Stimulated activated CD4-positive, alpha-beta T cell treated with anti-CD3 and anti-CD28 coated beads, Interleukin-1b, Interleukin-23, amount 100 ng/mL, for 1 hour (primary cell): ENCODE results near the gene CCDC183.
"Not testable (repeated sequence)": the region's sequence is repeated elsewhere in the genome, so short reads cannot be mapped to it uniquely, and the experiment has no call there.

Experiments
- DNase-seq, 2 donors: peaks; one replicate each; pipeline ENCODE4 v3.0.0-alpha.2; 2020; ENCODE audit warnings: low read depth in 2 of 2

CCDC183 gene

GRCh38 chr9:136796238-136796774 lies at the start of gene CCDC183:
Gene CCDC183, plus strand, starts transcription at chr9:136796338. Its CDS starts 60 bp downstream, at chr9:136796398.
- no peak for DNase-seq

GRCh38 chr9:136746621-136747020 lies 49.5 kb upstream of the CCDC183 start:
- no peak for DNase-seq

- no peak for DNase-seq
These were observed 48.7 kb upstream of the CCDC183 start for GRCh38 chr9:136747161-136748060.

DNA sequence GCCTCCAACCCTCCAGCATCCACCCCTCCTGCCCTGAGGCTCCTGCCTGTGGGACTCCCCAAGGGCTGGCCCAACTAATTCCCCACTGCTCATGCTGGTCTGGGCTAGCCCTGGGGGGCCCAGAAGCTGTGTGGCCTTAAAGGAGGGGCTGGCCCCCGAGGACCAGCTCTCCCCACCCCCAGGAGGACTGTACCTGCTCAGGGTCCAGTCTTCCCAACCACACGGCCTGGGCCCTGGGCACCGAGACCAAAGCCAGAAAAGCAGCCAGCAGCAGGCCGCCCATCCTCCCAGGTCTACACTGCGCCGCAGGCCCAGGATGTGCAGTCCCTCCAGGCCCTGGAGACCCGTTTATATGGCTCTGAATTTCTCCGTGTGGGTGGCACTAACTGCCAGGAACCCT lies 47.9 kb upstream of the CCDC183 start, which contains the start of gene LCN6:
LCN6 (minus strand) TSS at position 325 of the 400 bp plus-strand sequence; CDS start at position 283, 42 bp downstream.
- DNase-seq = no peak

- DNase-seq = no peak
These were observed 47.2 kb upstream of the CCDC183 start for GRCh38 chr9:136748666-136749611.

DNA sequence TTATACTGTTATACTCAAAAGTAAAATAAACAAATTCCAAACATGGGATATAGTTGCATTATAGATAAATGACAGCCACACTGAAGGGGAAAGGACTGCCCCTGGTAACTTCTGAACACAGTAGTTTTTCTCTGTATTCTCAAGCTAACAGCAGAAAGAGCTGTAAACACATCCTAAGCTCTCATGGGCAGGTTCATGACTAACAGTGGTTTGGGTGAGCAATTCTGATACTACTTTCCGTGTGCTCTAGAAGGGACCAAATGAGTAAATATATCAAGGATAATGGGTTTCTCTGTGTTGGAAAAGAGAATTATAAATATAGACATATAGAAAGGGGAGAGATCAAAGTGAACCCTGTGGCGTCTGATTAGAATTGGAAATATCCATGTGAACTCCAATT lies 45.6 kb upstream of the CCDC183 start:
- no peak for DNase-seq

GRCh38 chr9:136751244-136751643 lies 44.9 kb upstream of the CCDC183 start:
- DNase-seq = no peak

- DNase-seq = no peak
These were observed 44.3 kb upstream of the CCDC183 start for GRCh38 chr9:136751814-136752213.

DNA sequence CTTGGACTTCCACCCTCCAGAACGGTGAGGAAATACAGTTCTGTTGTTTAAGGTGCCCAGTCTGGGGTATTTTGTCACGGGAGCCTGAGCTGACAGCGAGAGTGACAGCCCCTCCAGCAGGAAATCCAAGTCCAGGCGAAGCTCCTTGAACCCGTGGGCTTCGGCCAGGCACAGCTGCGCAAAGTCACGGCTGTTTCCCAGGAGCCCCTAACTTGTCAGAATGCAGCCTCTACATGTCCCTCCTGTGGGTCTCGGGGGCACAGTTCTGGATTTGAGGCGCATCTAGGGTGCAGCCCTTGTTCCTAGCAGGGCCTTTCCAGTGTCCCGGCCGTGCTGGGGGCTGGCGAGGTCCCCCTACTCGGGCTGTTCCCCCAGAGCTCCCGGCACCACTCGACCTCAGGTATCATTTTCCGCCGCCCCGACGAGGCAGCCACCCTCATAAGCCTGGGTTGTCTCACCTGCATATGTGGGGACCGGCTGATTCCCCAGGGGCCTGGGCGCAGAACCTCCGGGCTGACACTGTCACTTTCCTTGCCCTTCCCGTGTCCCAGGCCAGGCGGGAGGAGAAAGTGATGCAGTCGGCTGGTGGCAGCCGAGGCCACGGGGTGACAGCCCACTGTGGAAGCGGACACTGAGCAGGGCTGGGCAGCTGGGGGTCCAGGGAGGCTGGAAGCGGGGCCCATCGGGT lies 42.6 kb upstream of the CCDC183 start:
- no peak for DNase-seq

DNA sequence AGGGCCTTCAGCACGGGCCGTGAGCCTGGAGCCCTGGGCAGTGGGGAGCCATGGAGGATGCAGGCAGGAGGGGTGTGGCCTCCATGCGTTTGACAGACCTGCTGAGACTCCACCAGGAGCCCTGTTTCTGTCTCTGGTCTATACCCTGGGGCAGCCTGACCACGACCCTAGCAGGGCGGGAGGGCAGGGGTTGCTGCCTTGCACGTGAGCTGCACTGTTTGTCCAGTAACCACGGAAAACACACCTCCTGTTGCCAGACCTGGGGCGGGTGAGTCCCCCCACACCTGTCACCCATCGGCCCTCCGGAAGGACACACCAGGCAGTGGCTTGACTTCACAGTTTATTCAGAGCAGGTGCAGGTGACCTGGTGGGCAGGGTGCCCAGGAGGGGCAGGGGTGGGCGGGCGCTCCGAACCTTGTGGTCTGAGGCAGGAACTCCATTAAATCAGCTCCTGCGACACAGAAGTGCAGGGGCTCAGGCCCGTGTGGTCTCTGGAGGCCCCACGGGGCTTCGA lies 42.0 kb upstream of the CCDC183 start:
- DNase-seq = no peak

DNA sequence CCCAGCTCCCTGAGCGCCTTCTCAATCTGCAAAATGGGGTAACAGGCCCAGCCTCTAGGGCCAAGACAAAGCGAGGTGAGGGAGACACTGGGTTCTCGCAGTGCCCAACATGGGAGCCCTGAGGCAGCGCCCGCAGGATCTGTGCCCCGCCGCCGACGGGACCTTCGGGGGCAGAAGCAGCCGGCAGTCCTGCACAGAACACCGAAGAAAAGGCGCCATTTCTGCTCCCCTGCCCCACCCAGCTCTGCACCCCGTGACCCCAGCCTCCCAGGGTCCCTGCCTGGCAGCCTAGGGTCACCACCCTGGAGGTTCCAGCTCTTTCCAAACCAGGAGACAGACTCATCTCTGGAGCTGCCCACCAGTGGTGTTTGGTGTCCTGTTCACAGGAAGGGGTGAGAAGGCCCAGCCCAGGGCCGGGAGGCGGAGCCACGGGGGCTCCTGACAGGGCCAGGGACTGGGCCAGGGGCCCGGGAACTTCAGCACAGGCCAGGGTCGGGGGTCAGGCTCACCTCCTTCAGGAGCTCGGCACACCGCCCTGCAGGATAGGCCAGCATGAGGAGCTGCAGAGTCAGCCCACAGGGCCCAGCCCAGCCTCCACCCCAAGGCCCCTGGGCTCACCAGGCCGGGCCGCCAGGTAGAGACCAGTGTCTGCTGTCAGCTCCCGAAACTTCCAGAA lies 41.4 kb upstream of the CCDC183 start:
- no peak for DNase-seq

GRCh38 chr9:136755302-136756133 lies 40.6 kb upstream of the CCDC183 start:
- DNase-seq = not testable (repeated sequence)

DNA sequence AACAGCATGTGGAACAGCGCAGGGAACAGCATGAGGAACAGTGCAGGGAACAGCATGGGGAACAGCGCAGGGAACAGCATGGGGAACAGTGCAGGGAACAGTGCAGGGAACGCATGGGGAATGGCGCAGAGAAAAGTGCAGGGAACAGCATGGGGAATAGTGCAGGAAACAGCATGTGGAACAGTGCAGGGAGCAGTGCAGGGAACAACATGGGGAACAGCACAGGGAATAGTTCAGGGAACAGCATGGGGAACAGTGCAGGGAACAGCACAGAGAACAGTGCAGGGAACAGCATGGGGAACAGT lies 40.1 kb upstream of the CCDC183 start:
- DNase-seq = no peak

- no peak for DNase-seq
These were observed 39.3 kb upstream of the CCDC183 start for GRCh38 chr9:136756836-136757235.

- no peak for DNase-seq
These were observed 38.8 kb upstream of the CCDC183 start for GRCh38 chr9:136757328-136757727.

DNA sequence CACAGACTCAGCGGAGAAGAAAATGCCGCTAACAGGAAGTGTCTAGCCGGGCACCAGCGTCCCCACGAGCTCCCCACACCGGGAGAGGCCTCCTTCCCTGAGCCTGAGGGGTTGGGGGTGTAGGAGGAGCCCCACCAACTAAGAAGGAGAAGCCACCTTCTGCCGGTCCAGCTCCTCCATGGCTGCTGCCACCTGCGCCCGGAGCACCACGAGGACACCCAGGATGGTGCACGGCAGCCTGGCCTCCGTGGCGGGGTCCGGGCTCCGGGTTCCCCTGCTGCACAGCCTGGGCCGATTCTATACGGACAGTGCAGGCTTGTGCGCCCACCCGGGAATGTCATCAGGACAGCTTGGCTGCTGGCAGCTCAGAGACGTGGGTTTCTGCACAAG lies 38.4 kb upstream of the CCDC183 start:
- no peak for DNase-seq

GRCh38 chr9:136759001-136759400 lies 37.1 kb upstream of the CCDC183 start:
- no peak for DNase-seq

DNA sequence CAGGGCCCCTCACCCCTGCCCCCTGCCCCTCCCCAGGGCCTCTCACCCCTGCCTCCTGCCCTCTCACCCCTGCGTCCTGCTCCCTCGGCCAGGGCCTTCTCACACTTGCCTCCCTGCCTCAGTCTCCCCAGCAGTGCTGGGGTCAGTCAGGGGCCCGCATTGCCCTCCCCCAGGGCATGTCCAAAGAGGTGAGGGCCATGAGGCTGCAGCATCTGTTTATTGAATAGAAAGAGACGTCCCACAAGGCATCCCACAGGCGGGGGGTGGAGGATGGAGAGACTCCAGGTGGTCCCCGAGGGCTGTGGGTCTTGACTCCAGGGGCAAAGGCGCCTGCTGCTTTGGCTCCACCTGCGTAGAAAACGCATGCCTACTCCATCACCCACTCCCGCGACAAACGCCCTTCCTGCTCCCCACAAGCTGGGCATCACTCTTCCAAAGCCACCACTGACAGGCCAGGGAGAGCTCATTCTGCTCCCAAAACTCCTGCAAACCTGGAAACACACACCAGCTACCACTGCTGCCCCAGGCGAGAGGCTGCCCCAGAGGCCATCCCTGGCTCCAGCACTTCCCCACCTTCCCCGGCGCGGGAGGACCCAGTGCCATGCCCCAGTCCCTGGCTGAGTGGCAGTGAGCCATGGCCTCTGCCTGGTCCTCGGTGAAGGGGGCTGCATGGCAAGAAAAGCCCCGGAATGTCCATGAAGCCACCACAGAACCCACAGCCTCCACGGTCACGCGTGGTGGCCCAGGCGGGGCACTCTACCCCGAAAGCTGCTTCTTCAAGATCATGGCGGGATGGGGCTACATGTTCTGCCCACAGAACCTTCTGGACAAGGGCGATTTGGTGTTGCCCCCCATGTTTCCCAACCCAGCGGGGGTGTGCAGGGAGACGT lies 36.5 kb upstream of the CCDC183 start:
- no peak for DNase-seq

DNA sequence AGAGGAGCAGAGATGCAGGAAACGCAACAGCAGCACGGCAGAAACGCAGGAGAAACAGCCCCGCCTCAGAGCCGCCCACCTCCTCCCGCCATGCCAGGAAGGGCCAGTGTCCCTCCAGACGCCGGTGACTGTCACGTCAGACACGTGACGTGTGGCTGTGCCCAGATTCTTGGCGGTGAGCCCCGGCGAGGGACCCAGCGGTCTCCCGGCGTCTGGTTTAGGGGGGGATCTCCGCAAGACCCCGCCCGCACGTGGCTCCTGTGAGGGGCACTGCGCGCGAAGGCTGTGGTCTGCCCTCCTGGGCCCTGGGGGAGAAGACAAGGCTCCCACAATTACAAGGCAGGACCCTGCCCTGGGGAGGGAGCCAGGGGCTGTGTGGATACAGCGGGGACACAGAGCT lies 35.7 kb upstream of the CCDC183 start:
- DNase-seq = no peak
